OCI-LY7 (cell line): Measurements from ENCODE around the gene TRIO. TPM values are rescaled to one million over a fixed set of nuclear protein-coding genes. Genes with fewer than 3 reads are reported as not detected.

Source experiments
- BruUV-seq: library from RNA; stranded (reverse); fragments of 400-500 nt; replicated peaks from 2 replicates; lab custom pipeline; 2021; lab: Mats Ljungman, UMichigan
- CTCF ChIA-PET: fragments of 300-600 bp; sonication (Branson Sonifier 250); formaldehyde crosslinking; loops from one replicate; lab custom pipeline; 2022; ENCODE audit warnings: antibody characterized with exemption; ENCODE audit not compliant: unreplicated experiment; lab: Charles Lee
- POLR2A ChIA-PET: fragments of 300-600 bp; sonication (Branson Sonifier 250); formaldehyde crosslinking; loops from one replicate; lab custom pipeline; 2022; ENCODE audit warnings: antibody characterized with exemption; lab: Charles Lee
- DNase-seq: peaks from one replicate; pipeline ENCODE4 v3.0.0-alpha.2; 2015; ENCODE audit warnings: low spot score
- H2AFZ ChIP-seq: fragments of 200-600 bp; sonication (generic), shearing (Covaris generic); 2 replicates; pipeline ENCODE4 v1.6.1; 2014; ENCODE audit warnings: mild to moderate bottlenecking, antibody characterized with exemption, low read length, moderate library complexity
- H3K27ac ChIP-seq: fragments of 200-600 bp; sonication (generic); 2 replicates; pipeline ENCODE4 v1.5.1; 2014; ENCODE audit warnings: mixed run types, low read depth, mild to moderate bottlenecking, moderate library complexity, low read length, inconsistent platforms; ENCODE audit not compliant: poor library complexity, severe bottlenecking
- H3K36me3 ChIP-seq: fragments of 200-600 bp; sonication (generic); 2 replicates; pipeline ENCODE4 v1.6.1; 2014; ENCODE audit warnings: mild to moderate bottlenecking, antibody characterized with exemption, low read length, moderate library complexity, mixed read lengths; ENCODE audit not compliant: insufficient read depth
- H3K4me1 ChIP-seq: fragments of 200-600 bp; sonication (generic); 2 replicates; pipeline ENCODE4 v1.5.1; 2014; ENCODE audit warnings: mild to moderate bottlenecking, low read length; ENCODE audit not compliant: insufficient read depth, poor library complexity, severe bottlenecking
- H3K4me2 ChIP-seq: fragments of 200-600 bp; sonication (generic); 2 replicates; pipeline ENCODE4 v1.6.1; 2014; ENCODE audit warnings: mild to moderate bottlenecking, low read length
- H3K4me3 ChIP-seq: fragments of 200-600 bp; sonication (generic); 2 replicates; pipeline ENCODE4 v1.5.1; 2014; ENCODE audit warnings: mild to moderate bottlenecking, low read depth, low read length; ENCODE audit not compliant: poor library complexity, severe bottlenecking
- H3K79me2 ChIP-seq: fragments of 200-600 bp; sonication (generic); 2 replicates; pipeline ENCODE4 v1.6.1; 2016; ENCODE audit warnings: low read depth, mild to moderate bottlenecking, low read length, moderate library complexity, mixed read lengths; ENCODE audit not compliant: insufficient read depth
- H3K9me2 ChIP-seq: fragments of 200-600 bp; sonication (generic); 2 replicates; pipeline ENCODE4 v1.6.1; 2016; ENCODE audit warnings: mild to moderate bottlenecking, low read length, mixed read lengths; ENCODE audit not compliant: insufficient read depth
- H3K9me3 ChIP-seq: fragments of 200-600 bp; sonication (generic); 2 replicates; pipeline ENCODE4 v1.6.1; 2014; ENCODE audit warnings: mild to moderate bottlenecking, mixed run types, low read length, mixed read lengths
- H4K20me1 ChIP-seq: fragments of 200-600 bp; sonication (generic); 2 replicates; pipeline ENCODE4 v1.6.1; 2014; ENCODE audit warnings: mild to moderate bottlenecking, antibody characterized with exemption, low read length, moderate library complexity, mixed read lengths; ENCODE audit not compliant: insufficient read depth
- CTCF ChIP-seq: fragments of 200-600 bp; sonication (generic); conservative IDR thresholded peaks from 2 replicates; pipeline ENCODE4 v1.5.1; 2014; ENCODE audit warnings: mild to moderate bottlenecking, antibody characterized with exemption, low read length, moderate library complexity, mixed read lengths
- EZH2phosphoT487 ChIP-seq: fragments of 200-600 bp; sonication (generic); IDR thresholded peaks from 2 replicates; pipeline ENCODE4 v1.6.1; 2018; ENCODE audit warnings: low read depth, borderline replicate concordance, mild to moderate bottlenecking, mixed run types, antibody characterized with exemption, low read length, moderate library complexity, mixed read lengths
- intact Hi-C: fragments of 100-400 bp; cut with micrococcal nuclease; formaldehyde crosslinking; loops from one replicate; pipeline ENCODE4 v1.10.0; 2022; ENCODE audit not compliant: unreplicated experiment
- total RNA-seq, 2 experiments: library from RNA; depleted of rRNA in 1 of 2; stranded (reverse); fragments of >200 nt in 1 of 2; shearing (Covaris generic) in 1 of 2; gene quantifications; 2 replicates each; pipeline ENCODE4 v1.2.3, GENCODE V29; 2014 to 2022

Gene TRIO
- total RNA-seq, 2 experiments from 2014 or later: 35.8 to 55.1 TPM

DNA sequence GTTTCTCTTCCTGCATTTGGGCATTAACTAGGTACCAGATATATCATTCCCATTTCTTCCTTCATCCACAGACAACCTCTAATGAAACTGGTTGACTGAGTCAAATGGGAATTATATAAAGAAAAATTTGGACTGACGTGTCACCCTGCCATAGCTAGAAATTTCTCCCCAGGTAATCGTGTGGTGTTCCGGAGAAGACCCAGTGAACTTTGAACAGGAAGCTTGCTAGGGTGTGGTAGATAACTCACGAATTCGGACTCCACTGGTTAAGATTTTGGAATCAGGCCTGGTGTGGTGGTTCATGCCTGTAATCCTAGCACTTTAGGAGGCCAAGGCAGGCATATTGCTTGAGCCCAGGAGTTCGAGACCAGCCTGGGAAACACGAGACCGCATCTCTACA lies 324.1 kb downstream of the TRIO start:
- CTCF ChIA-PET: no interaction called here
- H3K4me3 ChIP-seq: no peak overlapping the region
- DNase-seq: no peak
- POLR2A ChIA-PET: interaction anchor here (0.6 kb wide), 1 partner anchor 180 kb away, joined by 4 read pairs; no protein-coding TSS in a partner anchor
- H3K79me2 ChIP-seq: no peaks in the 10 kb centered on the region
- intact Hi-C loops: no loop called here
- no peaks in the 10 kb centered on the region for H3K9me3 ChIP-seq
- H3K27ac ChIP-seq: no peak overlapping the region
- H3K36me3 ChIP-seq: 0 out of 2 replicates have a peak, but pooled peaks cover 3% of the 10 kb centered on the region
- no peak overlapping the region for H2AFZ ChIP-seq
- H4K20me1 ChIP-seq: no peaks in the 10 kb centered on the region
- no peak overlapping the region for H3K4me2 ChIP-seq
- BruUV-seq: no TSS peak
- no peaks in the 10 kb centered on the region for H3K4me1 ChIP-seq
- no peaks in the 10 kb centered on the region for H3K9me2 ChIP-seq
- TF ChIP-seq CTCF (no peak), EZH2phosphoT487 (no peak)

DNA sequence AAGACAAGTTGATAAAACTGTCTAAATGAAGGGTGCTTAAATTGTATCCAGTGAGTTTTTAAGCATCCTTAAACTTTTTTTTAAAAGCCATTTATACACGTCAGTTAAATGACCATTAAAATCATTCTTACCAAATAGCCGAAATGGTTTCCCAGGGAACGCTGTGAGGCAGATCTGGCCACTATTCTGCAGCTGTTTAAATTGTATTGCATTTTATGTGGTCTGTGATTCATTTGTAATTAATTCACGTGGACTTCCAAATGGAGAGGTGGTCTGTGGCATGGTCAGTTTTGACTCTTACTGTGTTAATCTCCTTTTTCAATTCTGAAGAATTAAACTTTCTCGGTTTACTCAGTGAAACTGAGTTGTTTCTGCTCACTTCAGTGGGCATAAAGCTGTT lies 324.7 kb downstream of the TRIO start:
- no peak overlapping the region for H3K4me3 ChIP-seq
- no peak for TF ChIP-seq EZH2phosphoT487
- no peak for TF ChIP-seq CTCF
- no peak overlapping the region for H2AFZ ChIP-seq
- H3K79me2 ChIP-seq: no peaks in the 10 kb centered on the region
- BruUV-seq: no TSS peak
- H3K4me1 ChIP-seq: no peaks in the 10 kb centered on the region
- no peak overlapping the region for H3K27ac ChIP-seq
- no peaks in the 10 kb centered on the region for H3K9me2 ChIP-seq
- no peak overlapping the region for H3K4me2 ChIP-seq
- intact Hi-C loops: no loop called here
- no peak for DNase-seq
- ChIA-PET POLR2A (no interaction called here), CTCF (no interaction called here)
- H3K36me3 ChIP-seq: 0 out of 2 replicates have a peak, but pooled peaks cover 2% of the 10 kb centered on the region
- no peaks in the 10 kb centered on the region for H3K9me3 ChIP-seq
- no peaks in the 10 kb centered on the region for H4K20me1 ChIP-seq

GRCh38 chr5:14469551-14470377 lies 326.6 kb downstream of the TRIO start:
- POLR2A ChIA-PET: interaction anchor here (0.8 kb wide), 1 partner anchor 220 kb away, joined by 3 read pairs; no protein-coding TSS in a partner anchor
- no peak for TF ChIP-seq EZH2phosphoT487
- TF ChIP-seq CTCF: no peak
- CTCF ChIA-PET: no interaction called here
- no peaks in the 10 kb centered on the region for H3K79me2 ChIP-seq
- no peaks in the 10 kb centered on the region for H4K20me1 ChIP-seq
- H3K4me1 ChIP-seq: no peaks in the 10 kb centered on the region
- H3K9me2 ChIP-seq: no peaks in the 10 kb centered on the region
- no peaks in the 10 kb centered on the region for H3K9me3 ChIP-seq
- H3K4me3 ChIP-seq: no peak overlapping the region
- intact Hi-C loops: no loop called here
- no peak overlapping the region for H3K4me2 ChIP-seq
- no peaks in the 10 kb centered on the region for H3K36me3 ChIP-seq
- no peak overlapping the region for H2AFZ ChIP-seq
- H3K27ac ChIP-seq: no peak overlapping the region
- BruUV-seq: no TSS peak
- no peak for DNase-seq
